ENCODE data around the gene IST1. TPM values are rescaled to one million over a fixed set of nuclear protein-coding genes. Genes with fewer than 3 reads are reported as not detected.

The IST1 gene
- total RNA-seq, 1 experiment from 2014 or later, result 206 TPM

GRCh38 chr16:71972356-71972755, 77.0 kb downstream of the IST1 start:
- Histone ChIP-seq H3K4me3 (ENCODE audit: low read depth, low read length, poor library complexity, severe bottlenecking) (no peak overlapping the region), H3K27ac (ENCODE audit: low read depth, low read length, poor library complexity, severe bottlenecking) (no peak overlapping the region), H3K36me3 (ENCODE audit: insufficient read depth, low read length, poor library complexity, severe bottlenecking) (no peaks in the 10 kb centered on the region), H3K9me3 (ENCODE audit: low read depth, low read length, poor library complexity, severe bottlenecking) (no peaks in the 10 kb centered on the region), H3K4me1 (ENCODE audit: insufficient read depth, low read length, poor library complexity, severe bottlenecking) (no peaks in the 10 kb centered on the region), H3K27me3 (replicated peaks; ENCODE audit: insufficient read depth, low read depth, low read length, poor library complexity) (no peaks in the 10 kb centered on the region)
- no peak for TF ChIP-seq CTCF (conservative IDR thresholded peaks at IDR 0.05; ENCODE audit: low read depth, low read length)
- no peak for TF ChIP-seq EZH2 (IDR thresholded peaks at IDR 0.05; ENCODE audit: borderline replicate concordance, low read depth, low read length, poor library complexity, severe bottlenecking)
- no TSS peak for BruUV-seq (replicated peaks)
- ChIA-PET POLR2A (ENCODE audit: low non-redundant PET) (no interaction called here), CTCF (no interaction called here)
- intact Hi-C loops (cut with micrococcal nuclease; ENCODE audit: unreplicated experiment), result no loop called here
- DNase-seq (ENCODE audit: low spot score), result no peak

GRCh38 chr16:71973001-71973400, 77.7 kb downstream of the IST1 start:
- ChIA-PET POLR2A (ENCODE audit: low non-redundant PET) (no interaction called here), CTCF (no interaction called here)
- no TSS peak for BruUV-seq (replicated peaks)
- Histone ChIP-seq H3K9me3 (ENCODE audit: low read depth, low read length, poor library complexity, severe bottlenecking) (no peaks in the 10 kb centered on the region), H3K27ac (ENCODE audit: low read depth, low read length, poor library complexity, severe bottlenecking) (no peak overlapping the region), H3K4me1 (ENCODE audit: insufficient read depth, low read length, poor library complexity, severe bottlenecking) (no peaks in the 10 kb centered on the region), H3K4me3 (ENCODE audit: low read depth, low read length, poor library complexity, severe bottlenecking) (no peak overlapping the region), H3K36me3 (ENCODE audit: insufficient read depth, low read length, poor library complexity, severe bottlenecking) (no peaks in the 10 kb centered on the region), H3K27me3 (replicated peaks; ENCODE audit: insufficient read depth, low read depth, low read length, poor library complexity) (no peaks in the 10 kb centered on the region)
- no peak for DNase-seq (ENCODE audit: low spot score)
- no peak for TF ChIP-seq EZH2 (IDR thresholded peaks at IDR 0.05; ENCODE audit: borderline replicate concordance, low read depth, low read length, poor library complexity, severe bottlenecking)
- no peak for TF ChIP-seq CTCF (conservative IDR thresholded peaks at IDR 0.05; ENCODE audit: low read depth, low read length)
- intact Hi-C loops (cut with micrococcal nuclease; ENCODE audit: unreplicated experiment), result no loop called here

GRCh38 chr16:71974068-71974818, 78.9 kb downstream of the IST1 start:
- Histone ChIP-seq H3K27ac (ENCODE audit: low read depth, low read length, poor library complexity, severe bottlenecking) (no peak overlapping the region), H3K4me1 (ENCODE audit: insufficient read depth, low read length, poor library complexity, severe bottlenecking) (no peaks in the 10 kb centered on the region), H3K4me3 (ENCODE audit: low read depth, low read length, poor library complexity, severe bottlenecking) (no peak overlapping the region), H3K27me3 (replicated peaks; ENCODE audit: insufficient read depth, low read depth, low read length, poor library complexity) (no peaks in the 10 kb centered on the region), H3K36me3 (ENCODE audit: insufficient read depth, low read length, poor library complexity, severe bottlenecking) (no peaks in the 10 kb centered on the region), H3K9me3 (ENCODE audit: low read depth, low read length, poor library complexity, severe bottlenecking) (no peaks in the 10 kb centered on the region)
- POLR2A ChIA-PET (ENCODE audit: low non-redundant PET), result no interaction called here
- no TSS peak for BruUV-seq (replicated peaks)
- CTCF ChIA-PET, result no interaction called here
- TF ChIP-seq CTCF (conservative IDR thresholded peaks at IDR 0.05; ENCODE audit: low read depth, low read length) (no peak), EZH2 (IDR thresholded peaks at IDR 0.05; ENCODE audit: borderline replicate concordance, low read depth, low read length, poor library complexity, severe bottlenecking) (no peak)
- intact Hi-C loops (cut with micrococcal nuclease; ENCODE audit: unreplicated experiment), result no loop called here
- DNase-seq (ENCODE audit: low spot score), result no peak

Other genes starting within 250 kb of the IST1 start
- gene PHLPP2, start 170.8 kb upstream of the IST1 start, total RNA-seq (2021), result 16.3 and 18.3 TPM in 2 replicates
- 95.6 and 95.8 TPM in 2 replicates for gene AP1G1, start 86.7 kb upstream of the IST1 start, total RNA-seq (2021)
- gene ATXN1L, start 49.6 kb upstream of the IST1 start, total RNA-seq (2021), result 26.0 and 26.6 TPM in 2 replicates
- 11.1 and 17.9 TPM in 2 replicates for gene ZNF821, start 11.3 kb upstream of the IST1 start, total RNA-seq (2021)
- gene PKD1L3, start 104.9 kb downstream of the IST1 start, total RNA-seq (2021), result not detected in 2 replicates
- 12.8 and 14.4 TPM in 2 replicates for gene DHODH, start 113.2 kb downstream of the IST1 start, total RNA-seq (2021)
- not detected in 2 replicates for gene HP, start 159.0 kb downstream of the IST1 start, total RNA-seq (2021)
- gene HPR, start 167.7 kb downstream of the IST1 start, total RNA-seq (2021), result not detected in 2 replicates
- 15.8 and 17.6 TPM in 2 replicates for gene TXNL4B, start 198.1 kb downstream of the IST1 start, total RNA-seq (2021)
- gene DHX38, start 198.3 kb downstream of the IST1 start, total RNA-seq (2021), result 77.7 and 91.0 TPM in 2 replicates

Data from A673 (cell line).